ENCODE results near the gene PLEKHG5.

GRCh38 chr1:6489383-6489765, 2.1 kb downstream of the PLEKHG5 start:
- no peak for TF ChIP-seq POLR2A (IDR thresholded peaks at IDR 0.05)
- TF ChIP-seq CTCF (IDR thresholded peaks at IDR 0.05), result no peak

Data from lower leg skin (tissue), 3 donors.